GM21825 (cell line): ENCODE data around the gene STARD10.

Experiments
- ATAC-seq: cut with Tn5 transposase; IDR thresholded peaks from one replicate; pipeline ENCODE4 v1.9.1; 2021; ENCODE audit warnings: mild to moderate bottlenecking, moderate library complexity; ENCODE audit not compliant: unreplicated experiment

STARD10 gene

GRCh38 chr11:72712168-72712751, 81.6 kb downstream of the STARD10 start:
- ATAC-seq: no peak

DNA sequence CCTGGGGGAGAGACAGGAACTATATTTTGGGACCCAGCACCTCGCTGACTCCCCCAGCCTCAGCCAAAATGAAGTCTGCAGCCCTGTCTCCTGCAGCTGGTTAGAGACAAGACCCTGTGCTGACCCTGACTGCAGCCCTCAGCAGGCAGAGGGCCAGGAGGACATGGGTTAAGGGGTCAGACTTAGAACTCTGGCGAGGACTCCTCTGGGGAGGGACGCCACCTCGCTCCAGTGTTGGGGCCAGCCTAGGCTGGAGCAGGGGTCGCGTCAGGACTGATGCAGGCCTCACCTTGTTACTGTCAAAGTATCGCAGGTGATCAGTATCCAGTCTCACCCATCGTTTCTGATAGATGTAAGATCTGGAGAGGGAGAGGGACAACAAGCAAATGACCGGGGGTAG, 82.7 kb downstream of the STARD10 start:
- no peak for ATAC-seq

GRCh38 chr11:72710278-72710677, 83.6 kb downstream of the STARD10 start:
- ATAC-seq: no peak

DNA sequence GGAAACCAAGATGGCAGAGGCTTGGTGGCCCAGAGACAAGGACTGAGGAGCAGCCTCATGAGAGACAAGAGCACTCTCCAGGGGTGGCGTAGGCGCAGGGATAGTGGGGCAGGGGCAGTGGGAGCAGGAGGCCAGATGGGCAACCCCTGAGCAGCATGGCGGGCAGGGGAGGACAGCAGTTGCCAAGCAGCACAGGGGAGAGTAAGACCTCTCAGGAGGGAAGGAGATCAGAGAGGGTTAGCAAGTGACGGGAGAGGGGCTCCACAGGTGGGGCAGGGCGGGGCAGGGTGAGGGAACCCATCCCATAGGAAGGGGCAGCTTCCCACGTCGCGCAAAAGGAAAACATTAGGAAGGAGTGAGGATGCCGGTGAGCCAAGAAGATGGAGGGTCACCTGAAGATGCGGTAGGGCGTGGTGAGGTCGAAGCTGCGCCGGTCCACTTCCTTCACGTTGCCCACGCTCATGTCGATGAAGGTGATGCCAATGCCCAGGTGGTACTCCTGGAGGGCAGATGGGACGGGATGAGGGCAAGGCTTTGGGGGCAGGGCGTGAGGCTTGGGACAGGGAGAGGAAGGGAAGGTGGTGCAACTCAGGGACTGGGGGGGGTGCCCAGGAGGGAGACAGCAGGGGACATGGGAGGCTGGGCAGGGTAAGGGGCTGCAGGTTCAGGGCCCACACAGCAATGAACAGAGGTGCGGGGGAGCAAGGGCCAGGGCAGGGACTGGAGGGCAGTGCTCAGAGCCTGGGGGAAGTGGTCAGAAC, 84.2 kb downstream of the STARD10 start:
- no peak for ATAC-seq

GRCh38 chr11:72707032-72707431, 86.8 kb downstream of the STARD10 start:
- no peak for ATAC-seq

DNA sequence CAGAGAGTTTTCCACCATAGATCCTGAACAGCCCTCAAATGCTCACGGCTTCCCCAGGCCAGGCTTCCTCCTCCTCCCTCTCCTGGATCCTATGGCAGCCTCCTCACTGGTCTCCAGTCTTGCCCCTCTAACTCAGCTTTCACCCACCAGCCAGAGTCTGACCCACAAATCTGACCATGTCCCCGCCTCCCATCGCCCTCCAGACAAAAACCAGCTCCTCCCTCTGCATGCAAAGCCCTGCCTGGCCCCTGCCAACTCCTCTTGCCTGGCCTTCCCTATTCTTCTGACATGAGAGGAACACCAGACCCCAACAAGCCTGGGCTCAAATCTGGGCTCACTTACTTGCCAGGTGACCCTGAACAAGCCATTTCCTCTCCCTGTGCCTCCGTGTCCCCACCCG, 87.3 kb downstream of the STARD10 start:
- ATAC-seq: no peak

DNA sequence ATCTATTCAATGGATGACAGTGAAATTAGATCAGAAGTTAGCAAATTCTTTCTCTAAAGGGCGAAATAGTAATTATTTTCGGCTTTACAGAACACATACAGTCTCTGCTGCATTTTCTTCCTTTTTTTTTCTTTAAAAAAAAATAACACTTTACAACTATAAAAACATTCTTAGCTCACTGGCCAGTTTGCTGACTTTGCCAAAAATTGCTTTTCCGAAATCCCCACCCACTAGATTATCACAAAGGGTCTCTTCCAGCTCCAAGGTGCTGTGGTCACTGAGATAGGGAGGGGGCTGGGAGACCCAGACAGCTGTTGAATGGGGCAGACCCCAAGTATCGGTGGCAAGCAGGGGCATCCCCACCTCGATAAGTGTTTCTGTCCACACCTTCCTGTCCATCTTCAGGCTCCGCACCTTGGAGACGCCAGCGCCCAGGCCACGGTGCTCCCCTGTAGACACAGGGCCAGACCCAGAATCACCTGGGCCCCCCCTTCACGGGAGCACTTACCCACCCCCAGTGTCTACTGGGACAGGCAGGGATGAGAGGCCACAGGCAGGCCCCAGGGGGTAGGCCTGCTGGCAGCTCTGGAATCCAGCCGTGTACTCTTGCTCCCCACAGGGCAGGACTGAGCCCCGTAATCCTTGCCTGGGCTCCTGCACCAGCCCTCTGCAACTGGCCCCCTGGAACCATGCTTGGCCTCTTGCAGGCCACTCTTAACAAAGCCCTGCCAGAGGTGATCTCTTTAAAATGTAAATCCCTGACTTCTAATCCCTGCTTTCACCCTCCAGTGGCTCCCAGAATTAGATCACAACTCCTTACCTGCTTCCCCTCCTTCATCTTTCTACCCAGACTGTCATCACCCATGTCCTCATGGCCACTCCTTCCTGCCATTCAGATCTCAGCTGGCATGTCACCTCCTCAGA, 88.1 kb downstream of the STARD10 start:
- no peak for ATAC-seq

DNA sequence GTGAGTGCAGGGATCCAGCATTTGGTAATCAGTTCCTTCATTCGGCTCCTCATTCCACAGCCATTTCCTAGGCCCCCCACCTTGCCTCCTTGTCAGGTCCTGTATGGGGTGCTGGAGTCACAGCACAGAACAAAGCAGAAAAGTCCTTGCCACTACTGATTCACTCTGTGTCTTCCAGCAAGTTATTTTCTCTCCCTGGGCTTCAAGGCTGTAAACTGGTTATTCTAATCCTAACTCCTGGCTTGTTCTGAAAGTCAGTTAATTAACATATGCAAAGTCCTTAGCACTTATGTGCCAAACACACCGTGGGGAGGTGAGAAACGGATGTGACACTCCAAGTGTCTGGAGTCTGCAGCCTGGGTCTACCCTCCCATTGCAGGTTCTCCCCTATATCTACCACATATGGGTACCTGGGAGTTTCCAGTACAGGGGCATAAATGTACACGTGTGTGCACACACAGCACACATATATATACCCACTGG, 89.0 kb downstream of the STARD10 start:
- no peak for ATAC-seq
